Measurements from ENCODE around the gene SLC11A2.
A peak's percentile ranks its signal among the peaks of the same experiment; 100 is the strongest.

SLC11A2 gene

GRCh38 chr12:50936821-50937530 lies 89.2 kb downstream of the SLC11A2 start:
- no peak for DNase-seq

- no peak for DNase-seq
Measured at GRCh38 chr12:50934981-50935807, 91.0 kb downstream of the SLC11A2 start.

GRCh38 chr12:50934371-50934851 lies 91.8 kb downstream of the SLC11A2 start:
- no peak for DNase-seq

- peak; percentile 8 for DNase-seq
Measured at GRCh38 chr12:50933459-50934124, 92.6 kb downstream of the SLC11A2 start.

- DNase-seq: no peak
Measured at GRCh38 chr12:50932787-50933280, 93.3 kb downstream of the SLC11A2 start.

- peak; percentile 31 for DNase-seq
Measured at GRCh38 chr12:50930477-50930876, 95.7 kb downstream of the SLC11A2 start.

GRCh38 chr12:50929831-50930230 lies 96.4 kb downstream of the SLC11A2 start:
- no peak for DNase-seq

All from stimulated activated CD4-positive, alpha-beta T cell treated with anti-CD3 and anti-CD28 coated beads, Interleukin-1b, Interleukin-23, amount 100 ng/mL, for 48 hours (primary cell).